DND-41 (cell line): ENCODE measurements around the gene TGM3.

Experiments
- ATAC-seq: fragments of 200-7000 bp; cut with Tn5 transposase; 3 replicates; pipeline ENCODE4 v1.9.1; 2021; ENCODE audit warnings: low read depth; ENCODE audit not compliant: insufficient read depth
- DNase-seq: peaks from one replicate; pipeline ENCODE4 v3.0.0-alpha.2; 2020
- H2AFZ ChIP-seq: 2 replicates; pipeline ENCODE4 v1.6.0; 2012; ENCODE audit warnings: low read depth, low read length
- H3K27ac ChIP-seq: 2 replicates; pipeline ENCODE4 v1.5.1; 2012; ENCODE audit warnings: low read length, inconsistent platforms
- H3K27me3 ChIP-seq: fragments of 200-600 bp; sonication (generic); 2 replicates; pipeline ENCODE4 v1.6.0; 2012; ENCODE audit warnings: low read length, mild to moderate bottlenecking, inconsistent platforms; ENCODE audit not compliant: insufficient read depth, poor library complexity
- H3K36me3 ChIP-seq: 2 replicates; pipeline ENCODE4 v1.5.1; 2012; ENCODE audit warnings: low read length, inconsistent platforms; ENCODE audit not compliant: insufficient read depth
- H3K4me1 ChIP-seq: 2 replicates; pipeline ENCODE4 v1.5.1; 2012; ENCODE audit warnings: mild to moderate bottlenecking, low read length; ENCODE audit not compliant: insufficient read depth
- H3K4me2 ChIP-seq: 2 replicates; pipeline ENCODE4 v1.6.0; 2012; ENCODE audit warnings: mild to moderate bottlenecking, moderate library complexity, low read length, inconsistent platforms; ENCODE audit not compliant: insufficient read depth
- H3K4me3 ChIP-seq, 2 experiments: fragments of 200-600 bp in 1 of 2; shearing (Covaris generic) in 1 of 2; 2 replicates each; pipeline ENCODE4 v1.5.1; 2012 to 2016; ENCODE audit warnings: inconsistent platforms in 2 of 2, low read length in 2 of 2, mild to moderate bottlenecking in 2 of 2, low read depth in 1 of 2, moderate library complexity in 1 of 2
- H3K79me2 ChIP-seq: 2 replicates; pipeline ENCODE4 v1.6.0; 2012; ENCODE audit warnings: low read length, inconsistent platforms; ENCODE audit not compliant: insufficient read depth
- H3K9ac ChIP-seq: 2 replicates; pipeline ENCODE4 v1.6.0; 2012; ENCODE audit warnings: low read depth, mild to moderate bottlenecking, inconsistent platforms, low read length, moderate library complexity
- H3K9me3 ChIP-seq: 2 replicates; pipeline ENCODE4 v1.5.1; 2012; ENCODE audit warnings: low read length, moderate library complexity, mild to moderate bottlenecking, inconsistent platforms; ENCODE audit not compliant: insufficient read depth, severe bottlenecking
- H4K20me1 ChIP-seq: 2 replicates; pipeline ENCODE4 v1.6.0; 2012; ENCODE audit warnings: low read length; ENCODE audit not compliant: insufficient read depth
- EZH2 ChIP-seq: IDR thresholded peaks from 3 replicates; pipeline ENCODE4 v1.6.1; 2012; ENCODE audit warnings: borderline replicate concordance, low read depth, mild to moderate bottlenecking, moderate library complexity, low read length, inconsistent platforms; ENCODE audit not compliant: severe bottlenecking
- TF ChIP-seq, protein P1 (sequence below): IDR thresholded peaks from 2 replicates; pipeline ENCODE4 v1.5.1; 2012; ENCODE audit warnings: borderline replicate concordance, low read length, moderate library complexity, mild to moderate bottlenecking; ENCODE audit not compliant: poor library complexity, severe bottlenecking; ENCODE audit errors: extremely low read depth

TGM3 gene

DNA sequence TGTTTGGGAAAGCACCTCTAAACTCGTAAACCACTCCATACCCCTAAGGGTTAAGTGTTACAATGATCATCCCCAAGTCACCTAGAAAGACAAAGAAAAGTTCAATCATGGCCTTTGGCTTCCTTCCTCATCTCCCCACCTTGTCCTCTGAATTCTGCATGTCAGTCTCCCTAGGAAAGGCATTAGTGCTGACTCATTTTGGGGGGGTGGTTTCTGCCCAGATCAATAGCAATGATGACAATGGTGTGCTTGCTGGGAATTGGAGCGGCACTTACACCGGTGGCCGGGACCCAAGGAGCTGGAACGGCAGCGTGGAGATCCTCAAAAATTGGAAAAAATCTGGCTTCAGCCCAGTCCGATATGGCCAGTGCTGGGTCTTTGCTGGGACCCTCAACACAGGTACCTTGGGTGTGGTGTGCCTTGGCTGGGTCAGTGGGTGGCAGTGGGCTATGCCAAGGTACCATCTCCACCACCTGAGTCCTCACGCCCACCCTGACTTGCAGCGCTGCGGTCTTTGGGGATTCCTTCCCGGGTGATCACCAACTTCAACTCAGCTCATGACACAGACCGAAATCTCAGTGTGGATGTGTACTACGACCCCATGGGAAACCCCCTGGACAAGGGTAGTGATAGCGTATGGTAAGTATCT is 21.2 kb downstream of the TGM3 start:
- no peaks in the 10 kb centered on the region for H3K4me1 ChIP-seq
- no peaks in the 10 kb centered on the region for H3K36me3 ChIP-seq
- H3K4me3 ChIP-seq: no peak overlapping the region
- TF ChIP-seq, protein P1, sequence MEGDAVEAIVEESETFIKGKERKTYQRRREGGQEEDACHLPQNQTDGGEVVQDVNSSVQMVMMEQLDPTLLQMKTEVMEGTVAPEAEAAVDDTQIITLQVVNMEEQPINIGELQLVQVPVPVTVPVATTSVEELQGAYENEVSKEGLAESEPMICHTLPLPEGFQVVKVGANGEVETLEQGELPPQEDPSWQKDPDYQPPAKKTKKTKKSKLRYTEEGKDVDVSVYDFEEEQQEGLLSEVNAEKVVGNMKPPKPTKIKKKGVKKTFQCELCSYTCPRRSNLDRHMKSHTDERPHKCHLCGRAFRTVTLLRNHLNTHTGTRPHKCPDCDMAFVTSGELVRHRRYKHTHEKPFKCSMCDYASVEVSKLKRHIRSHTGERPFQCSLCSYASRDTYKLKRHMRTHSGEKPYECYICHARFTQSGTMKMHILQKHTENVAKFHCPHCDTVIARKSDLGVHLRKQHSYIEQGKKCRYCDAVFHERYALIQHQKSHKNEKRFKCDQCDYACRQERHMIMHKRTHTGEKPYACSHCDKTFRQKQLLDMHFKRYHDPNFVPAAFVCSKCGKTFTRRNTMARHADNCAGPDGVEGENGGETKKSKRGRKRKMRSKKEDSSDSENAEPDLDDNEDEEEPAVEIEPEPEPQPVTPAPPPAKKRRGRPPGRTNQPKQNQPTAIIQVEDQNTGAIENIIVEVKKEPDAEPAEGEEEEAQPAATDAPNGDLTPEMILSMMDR: no peak
- no peak for TF ChIP-seq EZH2
- no peak overlapping the region for H3K27ac ChIP-seq
- H3K9me3 ChIP-seq: no peaks in the 10 kb centered on the region
- ATAC-seq: no peak
- peaks cover 15% of the 10 kb centered on the region for H3K27me3 ChIP-seq
- H4K20me1 ChIP-seq: no peaks in the 10 kb centered on the region
- H2AFZ ChIP-seq: no peak overlapping the region
- H3K9ac ChIP-seq: no peak overlapping the region
- no peak overlapping the region for H3K4me2 ChIP-seq
- DNase-seq: no peak
- no peaks in the 10 kb centered on the region for H3K79me2 ChIP-seq

DNA sequence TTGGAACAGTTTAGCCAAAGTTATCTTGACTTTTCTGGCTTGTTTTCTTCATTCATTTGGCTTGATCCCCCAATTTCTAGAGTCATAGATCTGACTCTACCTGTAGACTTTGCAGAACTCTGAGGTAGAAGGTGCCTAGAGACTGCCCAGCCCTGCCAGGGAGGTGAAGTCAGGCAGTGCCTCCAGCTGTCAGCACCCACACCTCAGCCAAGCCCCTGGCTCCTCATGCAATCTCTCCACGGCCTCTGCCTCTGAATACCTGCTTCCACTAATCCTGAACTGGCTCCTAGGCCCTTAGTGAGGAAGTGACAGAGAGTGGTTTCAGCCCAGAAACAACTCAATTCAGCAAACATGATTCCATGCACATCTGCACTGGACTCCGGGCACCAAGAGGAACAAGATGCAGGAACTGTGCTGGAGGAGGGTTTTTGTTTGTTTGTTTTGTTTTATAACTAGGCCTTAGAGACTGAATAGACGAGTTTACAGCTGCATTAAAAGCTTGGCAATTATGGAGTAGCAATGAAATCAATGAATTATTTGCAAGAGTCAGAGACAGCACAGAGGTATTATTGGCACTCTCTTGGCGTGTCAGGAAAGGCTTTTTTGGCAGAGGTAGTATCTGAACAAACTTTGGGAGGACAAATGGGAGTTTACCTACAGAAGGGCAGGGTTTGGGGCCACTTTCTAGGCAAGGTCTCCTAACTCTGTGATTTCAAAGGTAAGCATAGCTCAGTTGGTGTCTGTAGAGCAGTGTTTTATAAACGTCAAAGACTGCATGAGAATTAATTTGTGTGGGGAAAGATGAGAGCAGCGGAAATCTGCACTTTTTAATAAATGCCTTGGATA is 25.2 kb downstream of the TGM3 start:
- H3K4me1 ChIP-seq: no peaks in the 10 kb centered on the region
- TF ChIP-seq EZH2: no peak
- TF ChIP-seq, protein P1: no peak
- no peak overlapping the region for H3K4me3 ChIP-seq
- DNase-seq (no peak), ATAC-seq (no peak)
- H3K4me2 ChIP-seq: no peak overlapping the region
- H3K79me2 ChIP-seq: no peaks in the 10 kb centered on the region
- H2AFZ ChIP-seq: no peak overlapping the region
- H3K36me3 ChIP-seq: no peaks in the 10 kb centered on the region
- no peaks in the 10 kb centered on the region for H3K9me3 ChIP-seq
- H4K20me1 ChIP-seq: no peaks in the 10 kb centered on the region
- H3K9ac ChIP-seq: no peak overlapping the region
- peaks cover 25% of the 10 kb centered on the region for H3K27me3 ChIP-seq
- H3K27ac ChIP-seq: no peak overlapping the region

DNA sequence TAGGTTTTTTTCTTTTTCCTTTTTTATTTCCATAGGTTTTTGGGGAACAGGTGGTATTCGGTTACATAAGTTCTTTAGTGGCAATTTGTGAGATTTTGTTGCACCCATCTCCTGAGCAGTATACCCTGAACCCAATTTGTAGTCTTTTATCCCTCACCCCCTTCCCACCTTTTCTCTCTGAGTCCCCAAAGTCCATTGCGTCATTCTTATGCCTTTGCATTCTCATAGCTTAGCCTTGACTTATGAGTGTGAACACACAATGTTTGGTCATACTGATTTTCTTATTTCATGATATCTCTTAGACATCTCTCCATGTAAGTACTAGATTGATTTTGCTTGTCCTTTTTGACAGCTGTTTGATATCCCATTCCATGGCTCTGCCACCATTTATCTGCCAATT is 27.2 kb downstream of the TGM3 start:
- no peak overlapping the region for H2AFZ ChIP-seq
- no peak overlapping the region for H3K27ac ChIP-seq
- H3K4me3 ChIP-seq: no peak overlapping the region
- no peaks in the 10 kb centered on the region for H3K9me3 ChIP-seq
- ATAC-seq (no peak), DNase-seq (no peak)
- H3K79me2 ChIP-seq: no peaks in the 10 kb centered on the region
- H4K20me1 ChIP-seq: no peaks in the 10 kb centered on the region
- no peaks in the 10 kb centered on the region for H3K4me1 ChIP-seq
- H3K36me3 ChIP-seq: no peaks in the 10 kb centered on the region
- H3K27me3 ChIP-seq: peaks cover 25% of the 10 kb centered on the region
- no peak overlapping the region for H3K9ac ChIP-seq
- no peak overlapping the region for H3K4me2 ChIP-seq
- TF ChIP-seq, protein P1: no peak
- no peak for TF ChIP-seq EZH2
